Thyroid gland (tissue), 4 donors: Measurements from ENCODE around the gene THBD. TPM values are rescaled to one million over a fixed set of nuclear protein-coding genes. Genes with fewer than 3 reads are reported as not detected.

Source experiments
- DNase-seq, 2 donors: peaks; one replicate each; pipeline ENCODE4 v3.0.0-alpha.2; 2019
- H3K27ac ChIP-seq, 3 donors: fragments of 200-600 bp; sonication (generic); 1 replicate in 2 of 3; 2 replicates in 1 of 3; pipeline ENCODE4 v1.5.1; 2016 to 2019; ENCODE audit warnings: mild to moderate bottlenecking in 1 of 3, moderate library complexity in 1 of 3
- H3K27me3 ChIP-seq: fragments of 200-600 bp; sonication (generic); one replicate; pipeline ENCODE4 v1.5.1; 2019
- H3K36me3 ChIP-seq, 2 donors: fragments of 200-600 bp; sonication (generic); one replicate each; pipeline ENCODE4 v1.5.1; 2016 to 2019
- H3K4me1 ChIP-seq, 2 donors: fragments of 200-600 bp; sonication (generic); one replicate each; pipeline ENCODE4 v1.5.1; 2017 to 2019
- H3K4me3 ChIP-seq, 3 donors: fragments of 200-600 bp; sonication (generic); replicated peaks in 1 of 3; 1 replicate in 2 of 3; 2 replicates in 1 of 3; pipeline ENCODE4 v1.5.1; 2016; ENCODE audit warnings: mild to moderate bottlenecking in 1 of 3
- H3K9me3 ChIP-seq: fragments of 200-600 bp; sonication (generic); one replicate; pipeline ENCODE4 v1.5.1; 2017
- POLR2A ChIP-seq, 2 donors: fragments of 450-650 bp; IDR thresholded peaks; one replicate each; pipeline ENCODE4 v1.6.1; 2017; ENCODE audit warnings: antibody characterized with exemption in 2 of 2, mild to moderate bottlenecking in 2 of 2, moderate library complexity in 1 of 2
- WGBS, 2 donors: methylation state at CpG; one replicate each; pipeline ENCODE4 v1.1.5; 2017; 5-methylcytosine and 5-hydroxymethylcytosine counted together
- intact Hi-C: fragments of 100-400 bp; cut with DNase I; formaldehyde crosslinking; loops from one replicate; pipeline ENCODE4 v1.15.1; 2023
- total RNA-seq, 4 donors: library from RNA; depleted of rRNA; stranded (reverse); fragments of >200 nt; gene quantifications; one replicate each; pipeline ENCODE4 v1.2.3, GENCODE V29; 2016
- TF ChIP-seq, protein P1 (sequence below), 6 experiments: fragments of 200-600 bp in 3 of 6; fragments of 450-650 bp in 3 of 6; sonication (generic) in 3 of 6; IDR thresholded peaks; one replicate each; pipeline ENCODE4 v1.5.1; 2016 to 2019; ENCODE audit warnings: antibody characterized with exemption in 6 of 6, mild to moderate bottlenecking in 2 of 6, inconsistent platforms in 1 of 6, moderate library complexity in 1 of 6

The THBD gene
- total RNA-seq, 4 donors from 2014 or later: 30.4 to 78.5 (median 72.2) TPM

DNA sequence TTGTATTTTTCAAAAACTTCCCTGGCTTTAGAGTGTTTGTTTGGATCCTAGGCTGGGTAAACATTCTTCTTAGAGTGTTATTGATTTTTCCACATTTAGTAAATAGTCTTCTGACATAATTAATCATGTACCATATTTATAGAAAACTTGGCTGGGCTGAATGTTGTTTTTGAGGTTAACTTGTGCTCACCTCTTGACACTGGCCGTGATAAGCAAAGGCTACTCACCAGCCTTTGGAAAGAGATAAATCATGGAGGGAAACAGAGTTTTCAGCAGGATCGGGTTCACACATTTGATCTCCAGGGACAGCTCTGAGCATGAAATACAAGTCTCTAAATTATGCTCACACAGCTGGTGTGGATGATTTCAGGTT is 42.9 kb upstream of the THBD start:
- 52 to 53% methylated on average over 2 of the region's 2 CpGs for WGBS, 2 donors
- TF ChIP-seq, protein P1, sequence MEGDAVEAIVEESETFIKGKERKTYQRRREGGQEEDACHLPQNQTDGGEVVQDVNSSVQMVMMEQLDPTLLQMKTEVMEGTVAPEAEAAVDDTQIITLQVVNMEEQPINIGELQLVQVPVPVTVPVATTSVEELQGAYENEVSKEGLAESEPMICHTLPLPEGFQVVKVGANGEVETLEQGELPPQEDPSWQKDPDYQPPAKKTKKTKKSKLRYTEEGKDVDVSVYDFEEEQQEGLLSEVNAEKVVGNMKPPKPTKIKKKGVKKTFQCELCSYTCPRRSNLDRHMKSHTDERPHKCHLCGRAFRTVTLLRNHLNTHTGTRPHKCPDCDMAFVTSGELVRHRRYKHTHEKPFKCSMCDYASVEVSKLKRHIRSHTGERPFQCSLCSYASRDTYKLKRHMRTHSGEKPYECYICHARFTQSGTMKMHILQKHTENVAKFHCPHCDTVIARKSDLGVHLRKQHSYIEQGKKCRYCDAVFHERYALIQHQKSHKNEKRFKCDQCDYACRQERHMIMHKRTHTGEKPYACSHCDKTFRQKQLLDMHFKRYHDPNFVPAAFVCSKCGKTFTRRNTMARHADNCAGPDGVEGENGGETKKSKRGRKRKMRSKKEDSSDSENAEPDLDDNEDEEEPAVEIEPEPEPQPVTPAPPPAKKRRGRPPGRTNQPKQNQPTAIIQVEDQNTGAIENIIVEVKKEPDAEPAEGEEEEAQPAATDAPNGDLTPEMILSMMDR (IDR thresholded peaks at IDR 0.05): no peak
- TF ChIP-seq POLR2A (IDR thresholded peaks at IDR 0.05): no peak
- Histone ChIP-seq H3K4me1 (peaks cover 0 to 1% of the 10 kb centered on the region in 2 donors), H3K9me3 (no peaks in the 10 kb centered on the region), H3K36me3 (no peaks in the 10 kb centered on the region), H3K27ac (no peak overlapping the region), H3K27me3 (no peaks in the 10 kb centered on the region), H3K4me3 (no peak overlapping the region)
- DNase-seq: no peak
- intact Hi-C loops: no loop called here

DNA sequence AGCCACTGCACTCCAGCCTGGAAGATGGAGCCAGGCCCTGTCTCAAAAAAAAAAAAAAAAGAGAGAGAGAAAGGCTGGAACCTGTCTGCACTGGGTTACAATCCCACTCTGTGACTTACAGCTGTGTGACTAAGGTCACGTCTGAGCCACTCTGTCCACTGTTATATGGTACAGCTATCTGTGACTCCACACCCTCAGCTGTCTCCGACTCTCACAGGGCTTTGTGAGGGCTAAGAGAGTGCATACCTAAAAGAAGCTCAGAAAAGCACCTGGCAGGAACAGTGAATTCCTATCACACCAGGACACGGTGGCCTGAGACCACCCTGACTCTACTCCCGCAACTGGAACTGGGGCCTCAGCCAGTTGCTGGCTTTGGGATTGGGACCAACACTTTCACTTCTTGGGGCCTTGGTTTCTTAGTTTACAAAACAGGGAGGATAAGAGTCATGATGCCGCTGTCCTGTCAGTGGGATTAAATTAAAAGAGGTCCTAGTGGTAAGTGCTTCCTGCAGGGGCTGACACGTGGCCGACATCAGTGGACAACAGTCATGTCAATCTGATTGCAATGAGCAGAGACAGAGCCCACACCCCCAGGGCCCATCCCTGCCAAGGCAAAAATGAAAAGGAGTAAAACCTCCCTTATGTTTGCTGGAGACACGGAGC is 42.4 kb upstream of the THBD start:
- H3K4me1 ChIP-seq: peaks cover 0 to 6% of the 10 kb centered on the region in 2 donors
- intact Hi-C loops: no loop called here
- H3K9me3 ChIP-seq: no peaks in the 10 kb centered on the region
- no peak overlapping the region for H3K4me3 ChIP-seq
- TF ChIP-seq POLR2A (IDR thresholded peaks at IDR 0.05): no peak
- TF ChIP-seq, protein P1 (IDR thresholded peaks at IDR 0.05): no peak
- 52 to 62% methylated on average over 6 to 8 of the region's 8 CpGs for WGBS, 2 donors
- no peaks in the 10 kb centered on the region for H3K27me3 ChIP-seq
- no peaks in the 10 kb centered on the region for H3K36me3 ChIP-seq
- DNase-seq: no peak
- H3K27ac ChIP-seq: no peak overlapping the region

DNA sequence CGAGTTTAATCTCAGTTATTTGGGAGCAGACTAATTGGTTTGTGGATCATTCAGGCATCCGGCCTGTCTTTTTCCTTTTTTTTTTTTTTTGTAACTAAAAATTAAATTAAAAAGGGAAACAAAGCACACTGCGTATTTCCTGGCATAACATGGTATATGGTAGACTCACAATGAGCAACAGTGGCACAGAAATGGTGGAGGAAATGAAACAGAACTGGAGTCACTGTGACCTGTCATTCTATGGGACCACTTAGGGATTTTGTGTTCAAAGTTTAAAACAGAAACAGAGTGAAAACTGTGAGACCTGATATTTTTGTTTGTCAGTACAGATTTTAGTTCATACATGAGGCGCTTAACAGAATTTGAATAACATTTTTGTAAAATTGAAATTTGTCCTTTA is 41.4 kb upstream of the THBD start:
- 68 to 89% methylated on average over 4 of the region's 4 CpGs for WGBS, 2 donors
- no peak overlapping the region for H3K27ac ChIP-seq
- H3K4me1 ChIP-seq: peaks cover 0 to 12% of the 10 kb centered on the region in 2 donors
- H3K9me3 ChIP-seq: no peaks in the 10 kb centered on the region
- TF ChIP-seq, protein P1 (IDR thresholded peaks at IDR 0.05): no peak
- TF ChIP-seq POLR2A (IDR thresholded peaks at IDR 0.05): no peak
- intact Hi-C loops: no loop called here
- no peak overlapping the region for H3K4me3 ChIP-seq
- DNase-seq: no peak
- H3K36me3 ChIP-seq: no peaks in the 10 kb centered on the region
- no peaks in the 10 kb centered on the region for H3K27me3 ChIP-seq

DNA sequence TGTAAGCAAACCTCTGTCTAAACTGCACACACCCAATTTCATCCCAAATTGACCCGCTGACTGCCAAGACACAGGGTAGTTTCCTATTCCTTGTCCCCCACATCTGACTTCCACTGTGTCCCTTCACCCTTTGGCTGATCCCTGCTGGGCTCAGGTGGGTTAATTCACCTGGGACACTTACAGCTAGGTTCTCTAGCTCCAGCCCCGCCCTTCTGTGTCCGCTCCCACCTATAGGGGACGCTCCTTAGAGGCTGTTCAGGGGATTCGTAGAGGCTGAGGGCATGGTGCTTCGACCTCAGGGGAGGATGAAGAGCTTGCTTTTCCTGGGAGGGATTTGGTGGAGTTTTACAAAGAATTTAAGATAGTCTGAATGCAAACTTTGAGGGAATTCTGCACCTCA is 40.7 kb upstream of the THBD start:
- DNase-seq: no peak
- no peak overlapping the region for H3K27ac ChIP-seq
- peaks cover 0 to 12% of the 10 kb centered on the region in 2 donors for H3K4me1 ChIP-seq

DNA sequence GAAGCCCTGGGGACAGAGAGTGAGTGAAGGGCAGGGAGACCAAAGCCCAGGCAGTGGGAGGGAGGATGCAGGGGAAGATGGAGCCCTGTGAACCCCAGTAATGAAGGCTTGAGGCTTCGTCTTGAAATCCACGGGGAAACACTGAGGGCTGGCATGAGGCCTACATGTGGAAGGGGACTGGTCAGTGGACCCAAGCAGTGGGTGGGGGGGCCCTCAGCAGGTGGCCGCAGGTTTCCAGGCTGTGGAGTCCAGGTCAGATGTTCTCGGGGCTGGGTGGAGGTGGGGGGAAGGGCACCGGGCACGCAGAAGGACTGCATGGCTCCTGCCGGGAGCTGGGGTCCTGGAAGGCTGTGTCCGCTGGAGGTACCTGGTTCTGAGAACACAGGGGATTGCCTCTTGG is 39.4 kb upstream of the THBD start:
- Histone ChIP-seq H3K27me3 (no peaks in the 10 kb centered on the region), H3K36me3 (no peaks in the 10 kb centered on the region), H3K9me3 (no peaks in the 10 kb centered on the region), H3K27ac (no peak overlapping the region), H3K4me3 (no peak overlapping the region), H3K4me1 (peaks cover 0 to 12% of the 10 kb centered on the region in 2 donors)
- 90% methylated on average over 2 to 8 of the region's 8 CpGs for WGBS, 2 donors
- intact Hi-C loops: no loop called here
- TF ChIP-seq POLR2A (IDR thresholded peaks at IDR 0.05): no peak
- TF ChIP-seq, protein P1 (IDR thresholded peaks at IDR 0.05): no peak
- no peak for DNase-seq

More for the DNA sequence above, 40.7 kb upstream of the THBD start:
- TF ChIP-seq, protein P1 (IDR thresholded peaks at IDR 0.05): no peak
- TF ChIP-seq POLR2A (IDR thresholded peaks at IDR 0.05): no peak
- no peak overlapping the region for H3K4me3 ChIP-seq
- no peaks in the 10 kb centered on the region for H3K9me3 ChIP-seq
- 54 to 65% methylated on average over 6 of the region's 6 CpGs for WGBS, 2 donors
- H3K27me3 ChIP-seq: no peaks in the 10 kb centered on the region
- no peaks in the 10 kb centered on the region for H3K36me3 ChIP-seq
- intact Hi-C loops: no loop called here
